Stimulated activated CD8-positive, alpha-beta memory T cell treated with anti-CD3 and anti-CD28 coated beads, Interleukin-7, amount 100 ng/mL, for 1 hour (primary cell): ENCODE data around the gene RAD18.
A peak's percentile ranks its signal among the peaks of the same experiment; 100 is the strongest.

Source experiments
- DNase-seq, 2 donors: peaks; one replicate each; pipeline ENCODE4 v3.0.0-alpha.2; 2020; ENCODE audit warnings: low read depth in 2 of 2

The RAD18 gene, protein sequence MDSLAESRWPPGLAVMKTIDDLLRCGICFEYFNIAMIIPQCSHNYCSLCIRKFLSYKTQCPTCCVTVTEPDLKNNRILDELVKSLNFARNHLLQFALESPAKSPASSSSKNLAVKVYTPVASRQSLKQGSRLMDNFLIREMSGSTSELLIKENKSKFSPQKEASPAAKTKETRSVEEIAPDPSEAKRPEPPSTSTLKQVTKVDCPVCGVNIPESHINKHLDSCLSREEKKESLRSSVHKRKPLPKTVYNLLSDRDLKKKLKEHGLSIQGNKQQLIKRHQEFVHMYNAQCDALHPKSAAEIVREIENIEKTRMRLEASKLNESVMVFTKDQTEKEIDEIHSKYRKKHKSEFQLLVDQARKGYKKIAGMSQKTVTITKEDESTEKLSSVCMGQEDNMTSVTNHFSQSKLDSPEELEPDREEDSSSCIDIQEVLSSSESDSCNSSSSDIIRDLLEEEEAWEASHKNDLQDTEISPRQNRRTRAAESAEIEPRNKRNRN

DNA sequence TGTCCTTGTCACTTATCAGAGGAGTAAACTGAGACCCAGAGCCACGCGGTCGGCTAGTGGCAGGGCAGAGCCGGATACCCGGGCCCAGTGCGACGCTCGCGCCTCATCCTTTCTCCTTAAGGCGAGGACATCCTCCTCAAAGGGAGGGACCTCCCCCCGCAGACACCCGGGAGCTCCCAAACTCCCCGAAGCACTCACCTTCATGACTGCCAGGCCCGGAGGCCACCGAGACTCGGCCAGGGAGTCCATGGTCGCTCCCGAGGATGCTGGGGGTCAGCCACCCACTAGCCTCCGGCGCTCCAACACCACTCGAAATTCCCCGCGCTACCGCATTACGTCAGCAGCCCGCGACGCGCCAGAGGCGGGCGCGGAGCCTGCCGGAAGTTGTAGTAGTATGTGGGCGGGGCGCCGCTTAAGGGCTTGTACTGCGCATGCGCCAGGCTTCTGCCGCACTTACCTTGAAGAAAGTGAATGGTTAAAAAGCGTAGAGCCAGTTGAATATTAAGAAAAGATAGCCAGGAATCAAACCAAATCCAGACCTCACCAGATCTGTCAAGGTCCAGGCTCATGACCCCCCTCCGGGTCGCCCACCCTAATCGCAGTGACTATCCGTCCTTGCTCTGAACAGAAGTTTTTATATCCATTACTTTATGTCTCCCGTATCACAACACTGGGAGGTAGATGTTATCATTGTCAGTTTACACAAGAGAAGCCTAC is at the start of gene RAD18:
Gene RAD18, minus strand, starts transcription at position 336 of the 717 bp plus-strand sequence. Its CDS starts 87 bp downstream, at position 249.
- DNase-seq: peak; percentile 88

DNA sequence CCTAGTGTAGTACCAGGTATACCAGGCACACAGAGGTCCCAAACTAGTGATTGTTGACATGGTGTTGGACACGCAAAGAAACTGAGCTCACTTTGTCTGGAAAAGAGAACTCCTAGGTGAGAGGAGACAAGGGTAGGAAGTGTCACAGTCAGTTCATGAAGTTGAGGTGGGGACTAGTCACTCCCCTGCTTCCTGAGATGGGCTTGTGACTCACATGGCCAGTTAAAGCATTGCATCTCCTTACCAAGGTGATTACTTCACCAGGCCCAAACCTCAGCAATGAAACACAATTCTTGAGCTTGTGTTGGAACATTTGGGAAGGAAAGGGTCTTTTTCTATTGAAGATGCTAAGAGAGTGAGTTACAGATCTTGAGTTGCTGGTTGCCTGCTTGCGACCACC is 49.2 kb upstream of the RAD18 start:
- no peak for DNase-seq

DNA sequence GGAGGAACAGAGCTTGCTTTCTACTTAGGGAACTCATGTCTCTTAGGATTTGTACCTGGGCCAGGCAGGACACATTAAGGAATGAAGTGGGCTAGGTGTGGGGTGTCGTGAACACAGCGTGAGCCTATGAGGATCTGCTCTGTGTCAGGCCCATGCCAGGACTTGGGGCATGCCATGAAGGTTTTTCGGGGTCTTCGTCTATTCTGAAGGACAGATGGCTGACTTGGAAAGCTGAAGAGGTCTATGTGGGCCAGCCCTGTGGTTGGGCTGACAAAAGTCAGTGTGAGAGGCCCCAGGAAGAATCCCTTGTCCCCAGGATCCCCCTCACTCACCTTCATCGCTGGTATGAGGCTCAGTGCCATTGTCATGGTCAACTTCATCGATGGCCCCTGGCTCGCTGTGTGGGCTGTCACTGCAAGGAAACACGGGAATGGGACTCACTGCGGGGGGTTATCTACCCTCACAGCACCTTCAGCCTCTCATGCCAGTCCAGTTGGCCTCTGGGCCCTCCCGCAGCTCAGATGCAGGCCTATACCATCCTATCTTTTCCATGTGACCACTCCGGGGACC is 46.8 kb upstream of the RAD18 start:
- no peak for DNase-seq

DNA sequence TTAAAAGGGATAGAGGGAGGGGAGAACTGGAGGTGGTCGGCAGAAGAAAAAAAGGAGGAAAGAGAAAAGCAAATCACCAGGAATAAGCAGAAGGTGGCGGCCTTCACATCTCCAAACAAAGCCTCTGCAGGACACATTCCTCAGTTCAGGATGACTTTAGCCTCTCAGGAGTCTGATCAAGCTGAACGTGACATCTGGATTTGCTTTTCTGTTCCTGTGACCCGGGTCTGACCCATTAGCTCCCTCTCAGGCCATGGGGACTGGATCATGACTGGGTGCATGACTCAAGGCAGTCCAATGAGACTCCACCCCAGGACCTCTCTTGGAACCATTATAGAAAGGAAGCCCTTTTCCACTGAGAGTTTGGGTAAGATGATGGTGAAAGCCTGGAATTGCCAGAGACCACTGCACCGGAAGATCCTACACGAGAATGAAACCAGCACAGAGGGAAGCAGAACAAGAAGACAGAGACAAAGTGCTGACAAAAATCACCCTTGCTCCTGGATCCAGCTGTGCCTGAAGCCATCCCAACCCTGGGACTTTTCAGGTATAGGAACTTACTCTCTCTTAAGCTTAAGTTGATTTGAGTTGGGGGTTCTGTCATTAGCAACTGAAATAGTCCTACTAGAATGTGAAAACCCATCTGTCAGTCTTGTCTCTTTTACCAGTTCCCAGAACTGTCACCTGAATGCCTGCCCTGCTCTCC is 45.4 kb upstream of the RAD18 start:
- DNase-seq: no peak

DNA sequence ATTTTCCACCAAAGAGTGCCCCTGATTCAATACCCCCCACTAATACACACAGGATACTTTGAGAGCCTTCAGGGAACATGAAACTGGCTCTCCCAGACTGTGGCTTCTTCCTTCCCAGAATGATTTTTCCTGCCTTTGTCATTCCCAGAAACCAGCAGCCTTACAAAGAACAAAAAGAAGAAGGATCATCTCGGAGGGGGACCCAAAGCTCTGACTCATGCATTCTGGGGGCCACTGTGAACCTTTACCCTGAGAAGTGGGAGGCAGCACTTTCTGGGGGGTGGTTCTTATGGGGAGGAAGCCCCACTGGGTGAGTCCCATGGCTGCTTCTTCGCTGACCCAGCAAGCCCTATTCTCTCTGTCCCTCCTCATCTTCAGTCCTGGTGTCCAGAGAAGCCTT is 44.7 kb upstream of the RAD18 start:
- no peak for DNase-seq

DNA sequence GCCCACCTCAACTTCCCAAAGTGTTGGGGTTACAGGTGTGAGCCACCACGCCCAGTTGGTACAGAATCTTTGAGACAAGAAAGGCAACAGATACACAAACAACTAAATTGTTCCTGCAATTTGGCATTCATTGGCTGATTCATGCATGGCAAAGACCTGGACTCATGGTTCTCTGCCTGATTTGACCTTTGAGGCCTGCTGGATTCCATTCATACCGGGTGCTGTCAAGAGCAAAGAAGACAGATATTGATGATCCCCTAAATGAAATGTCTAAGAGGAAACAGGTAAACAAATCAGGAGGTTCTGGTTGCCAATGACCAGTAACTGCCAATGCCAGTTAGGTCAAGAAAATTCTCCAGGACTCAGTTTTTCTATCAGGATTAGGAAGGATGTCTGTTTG is 43.9 kb upstream of the RAD18 start:
- no peak for DNase-seq

DNA sequence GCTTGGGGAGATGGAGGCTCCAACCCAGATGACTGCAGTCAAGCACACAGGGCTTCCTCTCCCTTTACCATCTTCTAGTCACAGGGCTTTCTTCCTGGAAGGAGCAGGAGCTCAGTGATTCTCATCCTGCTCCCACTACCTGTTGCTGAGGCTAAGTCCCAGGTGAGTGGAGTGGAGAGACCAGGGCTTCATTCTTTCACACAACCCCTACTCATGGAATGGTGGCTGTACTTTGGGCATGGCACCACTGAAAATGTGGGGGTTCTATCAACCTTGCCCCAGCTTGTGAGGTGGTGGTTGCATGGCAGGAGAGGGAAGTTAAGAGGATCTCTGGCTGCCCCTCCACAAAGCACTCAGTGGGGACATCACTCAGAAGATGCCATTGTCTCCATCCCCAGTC is 36.8 kb upstream of the RAD18 start:
- no peak for DNase-seq

DNA sequence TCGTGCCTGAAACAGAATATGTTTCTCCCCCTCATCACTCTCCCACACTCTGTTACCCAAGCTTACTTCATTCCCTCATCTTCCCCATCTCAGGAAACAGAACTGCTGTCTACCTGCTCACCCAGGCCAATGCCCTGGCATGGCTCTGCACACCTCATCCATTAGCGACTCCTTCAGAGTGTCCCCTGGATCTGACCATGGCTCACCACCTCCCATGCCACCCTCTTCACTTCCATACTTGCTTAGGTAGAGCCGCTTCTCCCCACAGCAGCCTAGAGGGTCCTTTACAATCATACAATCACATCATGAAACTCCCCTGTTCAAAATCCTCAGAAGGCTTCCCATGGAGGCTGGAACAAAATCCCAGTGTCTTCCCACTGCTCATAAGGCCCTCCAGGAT is 33.9 kb upstream of the RAD18 start:
- DNase-seq: no peak

DNA sequence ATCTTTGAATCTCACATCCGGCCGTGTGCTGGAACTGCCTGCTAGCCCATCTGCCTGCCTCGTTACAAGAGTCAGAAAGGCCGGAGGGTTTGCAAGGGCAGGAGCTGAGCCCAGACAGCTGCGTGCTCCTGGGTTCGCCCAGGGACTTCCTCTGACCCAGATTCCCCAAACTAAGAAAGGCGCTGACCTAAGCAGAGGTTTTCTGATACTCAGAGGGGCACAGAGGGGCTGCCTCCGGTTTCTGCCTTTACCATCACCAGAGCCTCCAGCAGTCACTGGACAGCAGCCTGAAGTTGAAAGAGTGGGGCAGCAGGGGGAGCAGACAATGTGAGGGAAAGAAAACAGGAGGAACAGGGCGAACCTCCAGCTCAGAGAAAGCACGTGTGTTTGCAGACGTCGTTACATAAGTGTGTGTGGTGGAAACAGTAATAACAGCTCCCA is 33.4 kb upstream of the RAD18 start:
- no peak for DNase-seq

DNA sequence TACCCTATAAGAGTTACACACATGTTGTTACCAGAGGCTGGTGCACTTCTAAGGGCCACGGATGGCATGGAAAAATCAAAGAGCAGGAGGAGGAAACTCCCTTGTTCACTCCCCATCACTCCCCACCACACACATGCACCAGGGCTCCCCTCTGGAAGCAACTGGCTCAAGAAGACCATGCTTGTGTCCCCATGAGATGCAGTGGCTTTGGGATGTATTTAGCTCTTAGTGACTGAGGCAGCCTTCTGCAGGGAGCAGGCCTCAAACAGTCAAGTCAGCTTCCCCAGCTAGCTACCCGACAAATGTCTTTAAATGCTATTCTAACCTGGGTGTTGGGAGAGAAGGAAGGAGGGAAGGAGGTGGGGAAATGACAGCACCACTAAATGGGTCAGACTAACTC is 32.9 kb upstream of the RAD18 start:
- no peak for DNase-seq

DNA sequence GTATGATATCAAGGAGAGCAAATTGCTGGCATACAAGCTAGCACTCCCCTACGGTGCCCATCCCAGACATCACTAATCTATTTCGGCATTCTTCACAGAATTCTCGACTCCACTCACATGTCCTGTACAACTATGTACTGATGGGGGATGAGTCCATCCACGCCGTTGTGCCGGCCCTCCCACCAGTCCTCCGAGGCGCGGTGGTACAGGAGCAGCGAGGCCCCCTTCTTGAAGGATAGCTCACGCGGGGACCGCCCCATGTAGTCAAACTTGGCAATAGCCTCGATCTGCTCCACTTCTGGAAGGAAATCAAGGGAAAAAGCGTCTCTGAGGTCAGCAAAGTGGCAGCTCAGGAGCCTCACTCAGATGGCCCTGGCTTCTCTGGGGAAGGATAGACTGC is 31.0 kb upstream of the RAD18 start:
- DNase-seq: no peak

DNA sequence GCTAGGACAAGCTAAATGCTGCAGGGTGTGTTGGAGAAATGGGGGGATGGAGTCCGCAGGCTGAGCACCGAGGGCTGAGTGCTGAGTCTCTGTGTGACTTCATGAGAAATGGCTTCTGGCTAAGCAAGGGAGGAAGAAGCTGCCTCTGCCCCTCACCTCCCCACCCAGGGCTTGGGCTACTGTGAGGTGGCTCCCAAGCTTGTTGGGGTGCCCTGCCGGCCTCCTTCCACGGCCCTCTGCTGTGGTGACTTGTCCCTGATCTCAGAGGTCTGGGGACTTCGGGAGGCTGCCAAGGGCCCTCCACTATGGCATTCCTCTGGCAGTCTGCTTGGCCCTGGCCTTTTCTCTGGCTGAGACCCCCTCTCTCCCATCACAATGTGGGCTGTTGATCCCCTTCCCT is 30.1 kb upstream of the RAD18 start:
- no peak for DNase-seq

DNA sequence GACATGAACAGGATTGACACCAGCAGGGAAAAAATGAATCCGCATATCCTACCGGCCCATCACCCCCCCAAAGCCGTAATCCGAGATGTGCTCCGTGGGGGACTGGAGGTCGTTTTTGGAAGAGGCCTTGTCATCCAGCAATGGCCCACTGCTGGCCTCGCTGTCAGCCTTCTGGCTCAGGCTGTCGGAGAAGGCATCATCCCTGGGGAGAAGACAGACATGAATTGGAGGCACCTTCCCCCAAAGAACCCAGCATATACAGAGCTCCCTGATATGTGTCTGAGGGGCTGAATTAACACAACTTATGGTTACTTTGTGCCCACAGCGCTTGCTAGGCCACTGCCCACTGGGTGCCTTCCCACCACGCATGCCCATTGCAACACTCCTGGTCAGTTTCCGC is 29.6 kb upstream of the RAD18 start:
- DNase-seq: no peak

DNA sequence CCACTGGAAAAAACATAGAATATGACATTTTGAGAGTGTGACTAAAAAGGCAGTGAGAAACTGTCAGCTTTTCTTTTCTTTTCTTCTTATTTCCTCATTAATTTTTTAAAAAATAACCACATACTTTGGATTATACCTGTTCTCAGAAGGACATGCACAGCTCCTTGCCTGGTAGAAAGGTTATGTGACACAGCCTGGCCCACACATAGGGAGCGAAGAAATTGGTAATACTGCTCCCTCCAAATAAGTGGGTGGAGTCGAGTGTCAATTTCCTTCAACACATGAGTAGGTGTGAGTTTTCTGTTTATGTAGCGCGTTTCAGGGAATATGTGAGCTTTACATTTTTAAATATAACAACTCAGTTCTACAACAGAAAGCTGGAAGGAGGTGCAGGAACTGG is 28.9 kb upstream of the RAD18 start:
- no peak for DNase-seq

DNA sequence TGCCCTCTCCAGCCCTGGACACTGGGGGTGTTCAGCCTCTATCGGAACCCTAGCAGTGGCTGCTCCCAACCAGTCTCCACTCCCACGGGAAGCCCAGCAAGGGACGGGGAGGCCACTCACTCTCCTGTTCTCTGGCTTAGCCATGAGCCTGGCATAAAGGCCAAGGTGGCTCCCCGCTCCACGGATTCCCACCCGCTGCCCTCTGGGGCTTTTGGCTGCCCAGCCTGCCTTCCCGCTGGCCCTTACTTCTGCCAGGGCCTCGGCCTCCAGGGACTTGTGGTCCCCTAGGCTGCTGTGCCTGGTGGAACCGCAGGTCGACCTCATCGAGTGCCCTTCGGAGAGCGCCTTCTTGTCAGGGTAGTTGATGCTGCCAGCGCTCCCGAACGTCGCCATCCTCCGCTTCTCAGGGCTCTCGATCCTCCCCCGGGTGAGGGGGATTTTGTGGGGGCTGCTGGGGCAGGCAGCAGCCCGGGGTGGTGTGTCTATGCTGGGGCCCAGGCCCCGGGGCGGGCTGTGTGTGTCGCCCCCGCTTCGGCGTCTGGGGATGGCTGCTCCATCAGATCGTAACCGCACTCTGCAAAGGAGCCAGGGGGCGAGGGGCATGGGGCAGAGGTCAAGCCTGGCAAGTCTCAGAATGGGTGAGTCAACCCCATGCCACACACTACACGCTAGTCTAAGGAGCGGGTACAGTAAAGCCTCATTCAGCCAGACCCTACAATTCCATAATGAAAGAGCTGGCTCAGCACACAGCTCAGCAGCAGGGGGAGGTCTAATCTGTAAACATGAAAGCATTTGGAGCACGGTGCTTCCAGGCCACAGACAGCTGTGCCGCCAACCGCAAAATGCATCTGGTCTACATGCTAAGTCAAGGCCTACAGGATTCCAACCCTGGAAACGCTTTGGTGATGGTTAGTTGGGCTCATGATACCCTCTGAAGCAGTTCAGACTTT is 27.3 kb upstream of the RAD18 start:
- no peak for DNase-seq

DNA sequence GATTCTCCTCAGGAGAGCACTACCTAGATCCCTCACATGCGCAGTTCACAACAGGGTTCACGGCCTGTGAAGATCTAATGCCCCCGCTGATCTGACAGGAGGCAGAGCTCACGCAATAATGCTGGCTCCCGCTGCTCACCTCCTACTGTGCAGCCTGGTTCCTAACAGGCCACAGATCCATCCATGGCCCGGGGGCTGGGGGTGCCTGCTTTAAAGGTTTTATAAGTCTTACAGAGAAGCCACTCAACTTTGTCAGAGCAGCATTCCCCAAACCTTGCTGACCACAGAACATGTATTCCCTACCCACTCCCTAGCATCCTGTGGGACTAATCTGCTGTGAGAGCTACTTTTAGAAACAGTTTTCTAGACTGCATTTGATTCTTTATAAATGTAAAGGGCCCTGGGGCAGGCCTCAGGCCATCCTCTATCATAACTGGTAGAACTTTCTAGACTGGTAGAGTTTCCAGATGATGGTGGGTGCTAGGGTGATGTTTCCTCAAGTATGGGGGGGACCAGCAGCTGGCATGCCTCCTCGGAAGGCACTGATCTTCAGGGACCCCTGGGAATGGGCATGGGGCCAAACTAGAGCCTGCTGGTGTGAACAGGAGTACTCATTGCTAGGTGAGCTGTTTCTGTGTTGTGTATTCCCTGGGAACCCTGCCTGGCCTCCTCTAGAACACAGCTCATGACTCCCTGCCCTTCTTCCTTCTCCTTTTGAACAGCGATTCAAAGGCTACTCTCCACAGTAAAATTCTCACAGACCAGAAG is 25.7 kb upstream of the RAD18 start:
- DNase-seq: no peak

DNA sequence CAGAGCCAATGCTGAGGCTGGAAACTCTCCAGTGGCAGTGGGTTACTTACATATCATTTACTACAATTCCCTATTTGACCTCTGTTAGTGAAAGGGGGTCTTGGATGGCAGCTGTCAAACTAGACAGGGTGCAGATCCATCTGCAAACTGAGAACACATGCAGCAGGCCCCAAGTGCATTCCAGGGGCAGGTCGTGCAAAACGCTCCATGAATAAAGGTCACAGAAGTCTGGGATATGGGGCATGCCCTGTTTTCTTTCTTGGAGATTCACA is 25.0 kb upstream of the RAD18 start:
- no peak for DNase-seq

DNA sequence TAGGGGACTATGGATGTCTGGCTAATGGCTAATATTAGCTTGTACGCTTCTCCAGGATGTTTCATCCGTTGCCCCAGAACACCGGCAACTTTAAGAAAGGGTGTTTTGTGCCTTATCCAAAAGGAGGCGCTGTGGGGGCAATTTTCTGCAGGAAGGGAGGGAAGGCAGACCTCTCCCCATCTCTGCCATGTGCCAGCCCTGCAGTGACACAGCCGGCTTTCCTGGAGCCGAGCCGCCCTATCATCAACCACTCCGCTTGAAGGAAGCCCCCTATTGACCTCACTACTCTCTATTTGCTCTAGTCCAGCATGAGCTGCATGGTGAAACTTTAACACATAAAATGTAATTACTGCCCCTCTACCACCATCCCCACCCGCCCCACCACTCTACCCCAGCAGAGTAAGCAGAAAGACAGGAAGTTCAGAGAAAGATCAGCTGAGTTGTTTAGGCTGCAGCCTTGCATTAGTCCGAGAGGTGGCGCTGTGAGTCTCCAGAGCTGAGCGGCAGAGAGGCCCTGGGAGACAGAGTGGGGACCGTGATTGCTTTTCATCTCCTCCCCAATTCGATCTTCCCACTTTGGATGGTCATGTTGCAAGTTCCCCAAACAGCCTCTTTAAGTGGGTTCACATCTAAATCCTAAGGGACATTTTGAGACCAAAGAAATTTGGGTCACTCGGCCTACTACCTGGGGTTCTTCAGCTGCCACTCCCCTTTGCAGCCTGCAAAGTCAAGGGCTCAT is 24.5 kb upstream of the RAD18 start:
- DNase-seq: peak in 1 of 2 donors; percentile 23

DNA sequence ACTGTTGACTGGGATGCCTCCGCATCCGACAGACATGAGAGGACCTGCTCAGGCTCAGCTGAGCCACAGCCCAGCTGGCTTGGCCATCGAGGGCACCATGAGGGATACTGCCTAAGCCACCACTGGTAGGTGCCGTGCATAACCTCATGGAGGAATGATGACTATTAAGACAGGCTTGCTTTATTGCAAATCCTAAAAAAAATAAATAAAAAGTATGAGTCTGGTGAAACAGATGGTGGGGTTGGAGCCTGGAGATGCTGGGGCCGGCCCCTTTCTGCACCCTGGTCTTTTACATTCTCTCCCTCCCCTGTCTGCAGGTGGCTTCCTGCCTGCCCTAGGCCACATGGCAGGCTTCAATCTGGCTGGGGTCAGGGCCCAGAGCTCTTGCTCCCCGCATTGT is 24.0 kb upstream of the RAD18 start:
- no peak for DNase-seq

DNA sequence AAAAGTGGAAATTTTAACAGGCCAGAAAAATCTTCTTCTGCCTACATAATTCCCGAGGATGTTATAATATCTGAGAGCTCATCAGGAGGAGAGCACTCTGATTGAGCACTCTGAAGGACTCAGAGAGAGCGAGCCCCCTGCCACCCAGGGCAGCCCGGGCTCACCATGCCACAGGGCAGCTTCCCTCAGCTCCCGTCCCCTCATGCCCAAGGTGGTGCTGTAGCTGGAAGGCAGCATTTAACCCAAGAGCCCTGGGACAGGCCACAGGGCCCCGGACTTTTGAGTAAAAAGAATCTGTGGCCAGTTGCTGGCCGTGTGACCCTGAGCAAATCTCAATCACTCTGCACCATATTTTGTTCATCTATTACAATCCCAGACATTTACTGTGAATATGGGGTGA is 23.5 kb upstream of the RAD18 start:
- DNase-seq: no peak
